HG03135 (cell line): ENCODE measurements around the gene CLCNKA.
"Not testable (repeated sequence)": the region's sequence is repeated elsewhere in the genome, so short reads cannot be mapped to it uniquely, and the experiment has no call there.

ENCODE experiments used
- ATAC-seq: cut with Tn5 transposase; IDR thresholded peaks from one replicate; pipeline ENCODE4 v1.9.1; 2021; ENCODE audit warnings: mild to moderate bottlenecking, moderate library complexity; ENCODE audit not compliant: unreplicated experiment

The CLCNKA gene

GRCh38 chr1:16017076-16017460 lies 4.8 kb upstream of the CLCNKA start:
- no peak for ATAC-seq

- no peak for ATAC-seq
Measured at GRCh38 chr1:16017461-16018303, 4.2 kb upstream of the CLCNKA start, which contains the start of gene HSPB7. TSS of gene HSPB7 (minus strand) at chr1:16018043. CDS start at chr1:16017963, 80 bp downstream.

GRCh38 chr1:16018308-16018707 lies 3.5 kb upstream of the CLCNKA start:
- ATAC-seq: no peak

GRCh38 chr1:16018749-16019643 lies 2.8 kb upstream of the CLCNKA start:
- no peak for ATAC-seq

GRCh38 chr1:16019644-16020277 lies 2.1 kb upstream of the CLCNKA start:
- no peak for ATAC-seq

GRCh38 chr1:16020325-16020724 lies 1.5 kb upstream of the CLCNKA start:
- ATAC-seq: no peak

GRCh38 chr1:16020878-16021277 lies 958 bp upstream of the CLCNKA start:
- ATAC-seq: not testable (repeated sequence)

GRCh38 chr1:16022393-16022792 lies 557 bp downstream of the CLCNKA start:
- no peak for ATAC-seq

GRCh38 chr1:16023050-16023653 lies 1.3 kb downstream of the CLCNKA start:
- ATAC-seq: no peak

GRCh38 chr1:16026302-16026701 lies 4.5 kb downstream of the CLCNKA start:
- not testable (repeated sequence) for ATAC-seq

GRCh38 chr1:16026723-16027484 lies 5.1 kb downstream of the CLCNKA start:
- ATAC-seq: no peak

GRCh38 chr1:16028237-16029002 lies 6.6 kb downstream of the CLCNKA start:
- ATAC-seq: no peak

GRCh38 chr1:16029003-16029268 lies 7.1 kb downstream of the CLCNKA start:
- ATAC-seq: not testable (repeated sequence)

- no peak for ATAC-seq
Measured at GRCh38 chr1:16029288-16029687, 7.5 kb downstream of the CLCNKA start.

- ATAC-seq: no peak
Measured at GRCh38 chr1:16031551-16031950, 9.7 kb downstream of the CLCNKA start.

- ATAC-seq: peak; percentile 54
Measured at GRCh38 chr1:16032388-16033102, 10.7 kb downstream of the CLCNKA start.

- not testable (repeated sequence) for ATAC-seq
Measured at GRCh38 chr1:16033103-16033632, 11.3 kb downstream of the CLCNKA start.

- not testable (repeated sequence) for ATAC-seq
Measured at GRCh38 chr1:16036461-16036860, 14.6 kb downstream of the CLCNKA start.

- no peak for ATAC-seq
Measured at GRCh38 chr1:16038620-16038912, 16.7 kb downstream of the CLCNKA start.
